Measurements from ENCODE around the gene DDX24.

- TF ChIP-seq MIER1 (IDR thresholded peaks at IDR 0.05; ENCODE audit: low read depth): no peak
- no peak for TF ChIP-seq PTBP1 (IDR thresholded peaks at IDR 0.05; ENCODE audit: low read depth, low read length)
- no peak for TF ChIP-seq ATF4 (CRISPR knock-in tag; IDR thresholded peaks at IDR 0.05)
- TF ChIP-seq HDAC2 (IDR thresholded peaks at IDR 0.05): no peak
- no peak for TF ChIP-seq ZNF707 (CRISPR knock-in tag; conservative IDR thresholded peaks at IDR 0.05)
- TF ChIP-seq TAF1 (IDR thresholded peaks at IDR 0.05; ENCODE audit: control insufficient read depth, extremely low read depth, insufficient read depth, low read length, severe bottlenecking): no peak
- TF ChIP-seq ATF6 (CRISPR knock-in tag; IDR thresholded peaks at IDR 0.05): no peak
- TF ChIP-seq MXI1 (IDR thresholded peaks at IDR 0.05; ENCODE audit: low read depth, low read length): no peak
- TF ChIP-seq CBX3 (IDR thresholded peaks at IDR 0.05; ENCODE audit: borderline replicate concordance in 1 of 2, low read length in 2 of 2): no peak
Observed at GRCh38 chr14:94116701-94117100, 35.7 kb upstream of the DDX24 start.
